ENCODE results near the gene EGFL7. TPM values are rescaled to one million over a fixed set of nuclear protein-coding genes. Genes with fewer than 3 reads are reported as not detected.
A peak's percentile ranks its signal among the peaks of the same experiment; 100 is the strongest.

The EGFL7 gene
- total and polyA plus RNA-seq, 10 of the 15 experiments (the other 5 are each of a cell fraction or from before 2014, with no cell fraction given) = 0.06 to 0.46 (median 0.19) TPM; not detected in 5

GRCh38 chr9:136645352-136645902 lies 17.3 kb upstream of the EGFL7 start:
- Histone ChIP-seq H2AFZ (ENCODE audit: control insufficient read depth, low read depth, low read length) (peak overlapping the region; percentile 34; the same call in 1 of the 2 replicates), H3K36me3 (ENCODE audit: control insufficient read depth in 2 of 2, insufficient read depth in 2 of 2, low read length in 1 of 2) (no peaks in the 10 kb centered on the region), H3K27me3 (replicated peaks in 1 of 2; ENCODE audit: control insufficient read depth in 2 of 2, insufficient read depth in 2 of 2, low read length in 1 of 2) (peaks cover 0 to 5% of the 10 kb centered on the region in 2 experiments; a peak in 3 of 4 replicates), H3K4me3 (no peak overlapping the region), H3K79me2 (ENCODE audit: control insufficient read depth, insufficient read depth, low read length) (no peaks in the 10 kb centered on the region), H4K20me1 (ENCODE audit: control insufficient read depth, insufficient read depth) (no peaks in the 10 kb centered on the region), H3K9me3 (replicated peaks; ENCODE audit: control insufficient read depth, insufficient read depth, low read length) (no peaks in the 10 kb centered on the region), H3K9ac (ENCODE audit: control insufficient read depth, insufficient read depth, low read length) (no peak overlapping the region), H3K4me2 (ENCODE audit: control insufficient read depth, insufficient read depth) (0 out of 2 replicates have a peak overlapping the region, but pooled peaks have one; percentile 38), H3K27ac (ENCODE audit: control insufficient read depth, insufficient read depth) (no peak overlapping the region), H3K4me1 (ENCODE audit: control insufficient read depth, insufficient read depth, low read length) (peaks cover 12% of the 10 kb centered on the region)
- ATAC-seq (no peak), FAIRE-seq (no peak), DNase-seq (ENCODE audit: low read depth, low spot score) (no peak)
- 49% methylated on average over 17 of the region's 18 CpGs for WGBS (ENCODE audit: insufficient coverage, insufficient replicate concordance, low lambda C conversion rate, missing lambda C conversion rate)
- SMC1A ChIA-PET (ENCODE audit: uncharacterized antibody, unreplicated experiment) = interaction anchor here (0.6 to 1.3 kb wide), 2 partner anchors 125 to 156 kb away, joined by 3 to 5 read pairs; no protein-coding TSS in a partner anchor
- CTCF ChIA-PET = interaction anchor here (1.1 to 2.5 kb wide), 7 partner anchors 27 to 160 kb away, joined by 3 to 16 read pairs (median 4); partner anchors contain the start of gene AGPAT2
- BruUV-seq (replicated peaks) = no TSS peak
- intact Hi-C loops (cut with micrococcal nuclease; ENCODE audit: unreplicated experiment) = no loop called here
- TF ChIP-seq NFIC (IDR thresholded peaks at IDR 0.05; ENCODE audit: low read depth, low read length) = no peak
- TF ChIP-seq SMAD1 (IDR thresholded peaks at IDR 0.05; ENCODE audit: low read depth, partially characterized antibody) = no peak
- no peak for TF ChIP-seq CBX3 (IDR thresholded peaks at IDR 0.05; ENCODE audit: borderline replicate concordance, low read depth)
- TF ChIP-seq BHLHE40 (IDR thresholded peaks at IDR 0.05; ENCODE audit: borderline replicate concordance in 1 of 2, low read depth in 2 of 2, low read length in 1 of 2) = peak; percentile 27 to 59; a peak in 3 of 4 replicates
- TF ChIP-seq FOS (IDR thresholded peaks at IDR 0.05; ENCODE audit: borderline replicate concordance, extremely low read depth, insufficient read length) = no peak
- no peak for TF ChIP-seq NFYA (IDR thresholded peaks at IDR 0.05; ENCODE audit: borderline replicate concordance, low read depth, low read length)
- in situ Hi-C loops (cut with MboI) = no loop called here
- RAD21 ChIA-PET (ENCODE audit: unreplicated experiment) = interaction anchor here (1.8 to 2.0 kb wide), 2 partner anchors 157 to 161 kb away, joined by 5 to 6 read pairs; no protein-coding TSS in a partner anchor
- POLR2A ChIA-PET = interaction anchor here (1.2 to 1.4 kb wide), 2 partner anchors 106 to 207 kb away, joined by 3 to 4 read pairs; no protein-coding TSS in a partner anchor

Measured in GM12878 (cell line).